GM12878 (cell line): ENCODE measurements around the gene LRWD1. TPM values are rescaled to one million over a fixed set of nuclear protein-coding genes. Genes with fewer than 3 reads are reported as not detected.

ENCODE experiments used
- ATAC-seq: fragments of 200-7000 bp; cut with Tn5 transposase; 3 replicates; pipeline ENCODE4 v1.9.1; 2020; ENCODE audit warnings: mild to moderate bottlenecking, moderate library complexity
- BruUV-seq: library from RNA; stranded (reverse); fragments of 400-500 nt; replicated peaks from 2 replicates; lab custom pipeline; 2021; lab: Mats Ljungman, UMichigan
- CTCF ChIA-PET: fragments of 300-600 bp; sonication (Branson Sonifier 250); formaldehyde crosslinking; extraction: SDS; loops from one replicate; lab custom pipeline; 2021; ENCODE audit warnings: inconsistent platforms; lab: Yijun Ruan, JAX
- POLR2A ChIA-PET: fragments of 350-600 bp; formaldehyde crosslinking; extraction: SDS; loops from one replicate; lab custom pipeline; 2021; ENCODE audit warnings: inconsistent platforms; lab: Charles Lee
- RAD21 ChIA-PET: fragments of 300-600 bp; sonication (Branson Sonifier 250); formaldehyde crosslinking; loops from one replicate; lab custom pipeline; 2023; ENCODE audit warnings: antibody characterized with exemption; ENCODE audit not compliant: unreplicated experiment; lab: Charles Lee
- SMC1A ChIA-PET: fragments of 300-600 bp; sonication (Branson Sonifier 250); formaldehyde crosslinking; loops from one replicate; lab custom pipeline; 2023; ENCODE audit not compliant: unreplicated experiment, uncharacterized antibody; lab: Charles Lee
- DNase-seq: peaks from one replicate; pipeline ENCODE4 v3.0.0-alpha.2; 2011; ENCODE audit warnings: low read depth, low spot score
- FAIRE-seq: peaks from 3 replicates; lab custom pipeline; 2011; peaks lifted over from hg19 to GRCh38; lab: Jason Lieb, UNC
- H2AFZ ChIP-seq: 2 replicates; pipeline ENCODE4 v1.6.0; 2011; ENCODE audit warnings: low read depth, low read length, control low read depth; ENCODE audit not compliant: control insufficient read depth
- H3K27ac ChIP-seq: 2 replicates; pipeline ENCODE4 v1.5.1; 2011; ENCODE audit warnings: control low read depth; ENCODE audit not compliant: control insufficient read depth, insufficient read depth
- H3K27me3 ChIP-seq, 2 experiments: replicated peaks in 1 of 2; 2 replicates each; pipeline versions ENCODE4 v1.6.0 to v1.6.1; 2011; ENCODE audit warnings: low read length in 1 of 2; ENCODE audit not compliant: control insufficient read depth in 2 of 2, insufficient read depth in 2 of 2
- H3K36me3 ChIP-seq, 2 experiments: 2 replicates each; pipeline ENCODE4 v1.5.1; 2011; ENCODE audit warnings: low read length in 1 of 2; ENCODE audit not compliant: control insufficient read depth in 2 of 2, insufficient read depth in 2 of 2
- H3K4me1 ChIP-seq: 2 replicates; pipeline ENCODE4 v1.6.1; 2011; ENCODE audit warnings: mild to moderate bottlenecking, low read length, moderate library complexity, mixed read lengths; ENCODE audit not compliant: control insufficient read depth, insufficient read depth
- H3K4me2 ChIP-seq: 2 replicates; pipeline ENCODE4 v1.6.0; 2011; ENCODE audit warnings: control low read depth; ENCODE audit not compliant: control insufficient read depth, insufficient read depth
- H3K4me3 ChIP-seq: fragments of 200-600 bp; sonication (generic); 2 replicates; pipeline ENCODE4 v1.5.1; 2016
- H3K79me2 ChIP-seq: 2 replicates; pipeline ENCODE4 v1.6.0; 2011; ENCODE audit warnings: low read length; ENCODE audit not compliant: control insufficient read depth, insufficient read depth
- H3K9ac ChIP-seq: 2 replicates; pipeline ENCODE4 v1.8.0; 2011; ENCODE audit warnings: low read length, control low read depth, mixed read lengths; ENCODE audit not compliant: control insufficient read depth, insufficient read depth
- H3K9me3 ChIP-seq: replicated peaks from 3 replicates; pipeline ENCODE4 v1.5.1; 2011; ENCODE audit warnings: mild to moderate bottlenecking, low read length; ENCODE audit not compliant: control insufficient read depth, insufficient read depth
- H4K20me1 ChIP-seq: 2 replicates; pipeline ENCODE4 v1.6.0; 2011; ENCODE audit not compliant: control insufficient read depth, insufficient read depth
- BHLHE40 ChIP-seq, 2 experiments: fragments of 450-650 bp in 1 of 2; IDR thresholded peaks; 2 replicates each; pipeline ENCODE4 v1.6.1; 2011 to 2017; ENCODE audit warnings: low read depth in 2 of 2, borderline replicate concordance in 1 of 2, improper control_type of control experiment in 1 of 2, low read length in 1 of 2, mild to moderate bottlenecking in 1 of 2
- CHD1 ChIP-seq: IDR thresholded peaks from 2 replicates; pipeline ENCODE4 v1.6.1; 2012; ENCODE audit warnings: low read depth, low read length, improper control_type of control experiment
- CUX1 ChIP-seq: IDR thresholded peaks from 2 replicates; pipeline ENCODE4 v1.6.1; 2012; ENCODE audit warnings: improper control_type of control experiment, low read depth, low read length; ENCODE audit not compliant: insufficient replicate concordance
- IRF3 ChIP-seq: fragments of 450-650 bp; IDR thresholded peaks from 2 replicates; pipeline ENCODE4 v1.6.1; 2014; ENCODE audit warnings: mild to moderate bottlenecking
- MLLT1 ChIP-seq: fragments of 450-650 bp; IDR thresholded peaks from 2 replicates; pipeline ENCODE4 v1.6.1; 2016; ENCODE audit warnings: mild to moderate bottlenecking
- MTA3 ChIP-seq: IDR thresholded peaks from 2 replicates; pipeline ENCODE4 v1.6.1; 2012; ENCODE audit warnings: low read length, inconsistent platforms, borderline replicate concordance
- NFXL1 ChIP-seq: fragments of 450-650 bp; IDR thresholded peaks from 2 replicates; pipeline ENCODE4 v1.6.1; 2017; ENCODE audit warnings: antibody characterized with exemption, mild to moderate bottlenecking, borderline replicate concordance
- RBBP5 ChIP-seq: fragments of 200-600 bp; sonication (generic); conservative IDR thresholded peaks from 2 replicates; pipeline ENCODE4 v1.6.1; 2016
- RUNX3 ChIP-seq: IDR thresholded peaks from 2 replicates; pipeline ENCODE4 v1.6.1; 2012; ENCODE audit warnings: low read length, inconsistent platforms
- SMAD1 ChIP-seq: fragments of 450-650 bp; IDR thresholded peaks from 2 replicates; pipeline ENCODE4 v1.6.1; 2018; ENCODE audit warnings: mild to moderate bottlenecking, low read depth; ENCODE audit not compliant: partially characterized antibody
- TCF7 ChIP-seq: IDR thresholded peaks from 2 replicates; pipeline ENCODE4 v1.6.1; 2014; ENCODE audit warnings: antibody characterized with exemption, borderline replicate concordance
- USF2 ChIP-seq: IDR thresholded peaks from 2 replicates; pipeline ENCODE4 v1.6.1; 2011; ENCODE audit warnings: low read depth, low read length, improper control_type of control experiment, borderline replicate concordance
- YBX1 ChIP-seq: fragments of 450-650 bp; IDR thresholded peaks from 2 replicates; pipeline ENCODE4 v1.6.1; 2016; ENCODE audit warnings: antibody characterized with exemption
- ZBED1 ChIP-seq: IDR thresholded peaks from 2 replicates; pipeline ENCODE4 v1.6.1; 2016; ENCODE audit warnings: borderline replicate concordance
- WGBS: methylation state at CpG from one replicate; pipeline ENCODE4 v1.1.6; 2016; ENCODE audit warnings: low lambda C conversion rate; ENCODE audit not compliant: insufficient replicate concordance, insufficient coverage; ENCODE audit errors: missing lambda C conversion rate; 5-methylcytosine and 5-hydroxymethylcytosine counted together
- in situ Hi-C: fragments of 300-500 bp; cut with MboI; formaldehyde crosslinking; loops from 9 replicates; pipeline ENCODE4 v1.14.3; 2018; ENCODE audit warnings: mixed read lengths
- intact Hi-C: fragments of 100-400 bp; cut with micrococcal nuclease; formaldehyde crosslinking; loops from one replicate; pipeline ENCODE4 v1.14.2; 2022; ENCODE audit not compliant: unreplicated experiment
- polyA plus RNA-seq, 11 experiments: library from polyadenylated mRNA; depleted of rRNA in 4 of 11; unstranded in 6 of 11; stranded (reverse) in 5 of 11; fragments of >200 nt; fragmentation: Nextera tagmentation in 4 of 11; fragmentation: Illumina TruSeq in 1 of 11; extraction: Ambion mirVana in 4 of 11; extraction: Trizol in 1 of 11; gene quantifications; 1 replicate in 1 of 11; 2 replicates in 10 of 11; pipeline versions ENCODE4 v1.2.1 to v1.2.3, GENCODE V29; 2011 to 2016; ENCODE audit warnings: inconsistent platforms in 2 of 11, missing spikeins in 2 of 11, low read depth in 1 of 11
- total RNA-seq, 4 experiments: library from RNA; depleted of rRNA in 3 of 4; stranded (reverse); fragments of >200 nt in 3 of 4; fragmentation: Illumina TruSeq in 1 of 4; extraction: Trizol in 1 of 4; gene quantifications; 2 replicates each; pipeline versions ENCODE4 v1.2.1 to v1.2.3, GENCODE V29; 2013 to 2021

LRWD1 gene
- total and polyA plus RNA-seq, 10 of the 15 experiments (the other 5 are each of a cell fraction or from before 2014, with no cell fraction given), result 0.40 to 64.4 (median 26.1) TPM

- DNase-seq (no peak), FAIRE-seq (no peak), ATAC-seq (no peak)
- Histone ChIP-seq H2AFZ (no peak overlapping the region), H4K20me1 (no peaks in the 10 kb centered on the region), H3K4me1 (peaks cover 40% of the 10 kb centered on the region), H3K9ac (no peak overlapping the region), H3K27me3 (no peaks in the 10 kb centered on the region), H3K4me2 (no peak overlapping the region), H3K4me3 (no peak overlapping the region), H3K36me3 (peaks cover 8 to 22% of the 10 kb centered on the region in 2 experiments; a peak in 3 of 4 replicates), H3K79me2 (peaks cover 7% of the 10 kb centered on the region), H3K27ac (no peak overlapping the region), H3K9me3 (no peaks in the 10 kb centered on the region)
- TF ChIP-seq NFXL1 (no peak), RUNX3 (no peak), CHD1 (no peak), BHLHE40 (IDR thresholded peaks at IDR 0.05; ENCODE audit: borderline replicate concordance in 1 of 2, low read depth in 2 of 2, low read length in 1 of 2) (no peak), MLLT1 (no peak), RBBP5 (no peak), MTA3 (no peak), ZBED1 (no peak), CUX1 (no peak), YBX1 (no peak), TCF7 (no peak), IRF3 (no peak), SMAD1 (no peak), USF2 (no peak)
- in situ Hi-C loops, result no loop called here
- POLR2A ChIA-PET, result interaction anchor here (0.6 to 9.7 kb wide), 3 partner anchors 17 to 31 kb away, joined by 3 to 210 read pairs (median 14); partner anchors contain the start of gene ORAI2
- BruUV-seq, result TSS peak; percentile 8
- CTCF ChIA-PET, result interaction anchor here (0.8 to 1.9 kb wide), 4 partner anchors 21 to 42 kb away, joined by 3 to 11 read pairs (median 5); no protein-coding TSS in a partner anchor
- intact Hi-C loops, result no loop called here
- 87% methylated on average over 40 of the region's 41 CpGs for WGBS
- SMC1A ChIA-PET, result interaction anchor here (0.6 to 1.6 kb wide), 2 partner anchors 17 to 32 kb away, joined by 3 to 7 read pairs; partner anchors contain the start of gene ALKBH4
- RAD21 ChIA-PET, result interaction anchor here (1.1 to 9.0 kb wide), 3 partner anchors 17 to 33 kb away, joined by 3 to 115 read pairs (median 10); no protein-coding TSS in a partner anchor
These were observed 18.2 kb upstream of the LRWD1 start for GRCh38 chr7:102446387-102447156.
